Caco-2 (cell line): ENCODE measurements around the gene MIA. TPM values are rescaled to one million over a fixed set of nuclear protein-coding genes. Genes with fewer than 3 reads are reported as not detected.

ENCODE experiments used
- BruUV-seq: library from RNA; stranded (reverse); fragments of 400-500 nt; replicated peaks from 2 replicates; lab custom pipeline; 2021; lab: Mats Ljungman, UMichigan
- CTCF ChIA-PET: fragments of 300-600 bp; sonication (Branson Sonifier 250); formaldehyde crosslinking; loops from one replicate; lab custom pipeline; 2022; ENCODE audit warnings: antibody characterized with exemption; lab: Charles Lee
- POLR2A ChIA-PET: fragments of 300-600 bp; sonication (Branson Sonifier 250); formaldehyde crosslinking; loops from one replicate; lab custom pipeline; 2022; ENCODE audit warnings: antibody characterized with exemption; lab: Charles Lee
- DNase-seq, 2 experiments: peaks; one replicate each; pipeline versions ENCODE4 v3.0.0 to v3.0.0-alpha.2; 2020 to 2022
- H3K27me3 ChIP-seq: replicated peaks from 2 replicates; pipeline ENCODE4 v1.6.0; 2011; ENCODE audit warnings: low read length; ENCODE audit not compliant: control insufficient read depth, insufficient read depth
- H3K36me3 ChIP-seq: 2 replicates; pipeline ENCODE4 v1.5.1; 2011; ENCODE audit warnings: low read length; ENCODE audit not compliant: control insufficient read depth, insufficient read depth
- H3K4me1 ChIP-seq: fragments of 250-450 bp; sonication (Bioruptor Pico); 2 replicates; pipeline ENCODE4 v1.5.1; 2020; ENCODE audit warnings: mild to moderate bottlenecking
- H3K4me3 ChIP-seq: 2 replicates; pipeline ENCODE4 v1.5.1; 2011; ENCODE audit warnings: low read depth, mild to moderate bottlenecking, control low read depth, low read length
- H3K9me3 ChIP-seq: fragments of 250-450 bp; sonication (Bioruptor Pico); 2 replicates; pipeline ENCODE4 v1.5.1; 2020; ENCODE audit warnings: mild to moderate bottlenecking, moderate library complexity
- H3K27ac Mint-ChIP-seq: one replicate; pipeline ENCODE4 v1.8.0; 2022; ENCODE audit warnings: mixed read lengths; ENCODE audit not compliant: unreplicated experiment
- H3K27me3 Mint-ChIP-seq: one replicate; pipeline ENCODE4 v1.8.0; 2022; ENCODE audit warnings: mixed read lengths; ENCODE audit not compliant: insufficient read depth, unreplicated experiment
- H3K36me3 Mint-ChIP-seq: one replicate; pipeline ENCODE4 v1.8.0; 2022; ENCODE audit warnings: mild to moderate bottlenecking, mixed read lengths; ENCODE audit not compliant: insufficient read depth, unreplicated experiment
- H3K4me1 Mint-ChIP-seq: one replicate; pipeline ENCODE4 v1.8.0; 2022; ENCODE audit warnings: low read depth, mixed read lengths; ENCODE audit not compliant: unreplicated experiment
- H3K4me3 Mint-ChIP-seq: one replicate; pipeline ENCODE4 v1.8.0; 2022; ENCODE audit warnings: mild to moderate bottlenecking, moderate library complexity, mixed read lengths; ENCODE audit not compliant: unreplicated experiment
- H3K9me3 Mint-ChIP-seq: one replicate; pipeline ENCODE4 v1.8.0; 2022; ENCODE audit warnings: mixed read lengths; ENCODE audit not compliant: unreplicated experiment
- intact Hi-C: fragments of 100-400 bp; cut with micrococcal nuclease; formaldehyde crosslinking; loops from one replicate; pipeline ENCODE4 v1.10.0; 2022; ENCODE audit not compliant: unreplicated experiment
- total RNA-seq: library from RNA; stranded (reverse); gene quantifications from 2 replicates; pipeline ENCODE4 v1.2.3, GENCODE V29; 2022
- TF ChIP-seq, protein P1 (sequence below), 2 experiments: fragments of 200-600 bp in 1 of 2; IDR thresholded peaks; 1 replicate in 1 of 2; 2 replicates in 1 of 2; pipeline versions ENCODE4 v1.5.1 to v1.8.0; 2011 to 2022; ENCODE audit warnings: antibody characterized with exemption in 1 of 2, control low read depth in 1 of 2, inconsistent platforms in 1 of 2, low read depth in 1 of 2, low read length in 1 of 2, mild to moderate bottlenecking in 1 of 2, moderate library complexity in 1 of 2; ENCODE audit not compliant: insufficient read depth in 1 of 2, severe bottlenecking in 1 of 2, unreplicated experiment in 1 of 2

MIA gene
- total RNA-seq, 1 experiment from 2014 or later = 1.1 TPM

DNA sequence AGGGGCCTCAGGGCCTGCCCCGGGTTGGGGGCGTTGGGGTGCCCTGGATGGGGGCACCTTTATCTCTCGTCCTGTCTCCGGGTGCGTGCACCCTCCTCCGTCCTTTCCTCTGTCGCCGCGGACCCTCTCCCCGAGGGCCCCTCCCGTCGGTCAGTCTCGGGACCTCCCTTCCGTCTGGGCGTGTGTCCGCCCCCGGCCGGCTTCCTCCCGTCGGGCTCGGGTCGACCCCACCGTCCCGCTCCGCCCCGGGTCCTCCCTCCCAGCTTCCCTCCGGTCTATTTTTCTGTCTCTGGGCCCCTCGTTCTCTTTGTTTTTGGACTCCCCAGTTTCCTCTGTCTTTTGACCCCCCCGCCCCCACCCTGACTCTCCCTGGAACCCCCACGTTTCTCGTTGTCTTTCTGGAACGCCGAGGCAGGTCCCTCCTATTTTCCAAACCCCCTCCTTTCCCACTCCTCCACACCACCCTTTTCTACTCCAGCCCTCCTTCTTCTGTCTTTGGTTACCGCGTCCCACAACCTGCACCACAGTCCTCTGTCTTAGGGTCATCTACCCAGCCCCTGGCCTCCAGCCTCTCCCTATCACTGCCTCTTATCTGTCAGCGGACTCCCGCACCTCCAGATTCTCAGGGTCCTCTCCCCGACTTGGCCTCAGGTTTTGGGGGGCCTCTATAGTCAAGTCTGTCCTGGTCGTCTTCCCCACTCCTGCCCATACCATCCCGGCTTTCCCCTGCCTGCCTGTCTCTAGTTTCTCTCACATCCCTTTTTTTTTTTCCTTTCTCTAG, 24.4 kb downstream of the MIA start:
- peak overlapping the region; percentile 100 for H3K4me3 Mint-ChIP-seq
- Histone ChIP-seq H3K9me3 (no peaks in the 10 kb centered on the region), H3K4me1 (peaks cover 15% of the 10 kb centered on the region), H3K27me3 (no peaks in the 10 kb centered on the region), H3K4me3 (peak overlapping the region; percentile 97), H3K36me3 (peaks cover 15% of the 10 kb centered on the region)
- peak overlapping the region; percentile 96 for H3K27ac Mint-ChIP-seq
- POLR2A ChIA-PET = interaction anchor here (1.1 to 2.8 kb wide), 5 partner anchors 11 to 83 kb away, joined by 3 to 39 read pairs (median 7); partner anchors contain the start of genes ACTMAP, COQ8B, ITPKC and RAB4B
- no TSS peak for BruUV-seq
- intact Hi-C loops = loop anchor here (2.0 kb wide), 3 partner anchors 83 to 465 kb away; partner anchors contain the start of genes COQ8B, HNRNPUL1 and ITPKC
- peaks cover 64% of the 10 kb centered on the region for H3K36me3 Mint-ChIP-seq
- TF ChIP-seq, protein P1, sequence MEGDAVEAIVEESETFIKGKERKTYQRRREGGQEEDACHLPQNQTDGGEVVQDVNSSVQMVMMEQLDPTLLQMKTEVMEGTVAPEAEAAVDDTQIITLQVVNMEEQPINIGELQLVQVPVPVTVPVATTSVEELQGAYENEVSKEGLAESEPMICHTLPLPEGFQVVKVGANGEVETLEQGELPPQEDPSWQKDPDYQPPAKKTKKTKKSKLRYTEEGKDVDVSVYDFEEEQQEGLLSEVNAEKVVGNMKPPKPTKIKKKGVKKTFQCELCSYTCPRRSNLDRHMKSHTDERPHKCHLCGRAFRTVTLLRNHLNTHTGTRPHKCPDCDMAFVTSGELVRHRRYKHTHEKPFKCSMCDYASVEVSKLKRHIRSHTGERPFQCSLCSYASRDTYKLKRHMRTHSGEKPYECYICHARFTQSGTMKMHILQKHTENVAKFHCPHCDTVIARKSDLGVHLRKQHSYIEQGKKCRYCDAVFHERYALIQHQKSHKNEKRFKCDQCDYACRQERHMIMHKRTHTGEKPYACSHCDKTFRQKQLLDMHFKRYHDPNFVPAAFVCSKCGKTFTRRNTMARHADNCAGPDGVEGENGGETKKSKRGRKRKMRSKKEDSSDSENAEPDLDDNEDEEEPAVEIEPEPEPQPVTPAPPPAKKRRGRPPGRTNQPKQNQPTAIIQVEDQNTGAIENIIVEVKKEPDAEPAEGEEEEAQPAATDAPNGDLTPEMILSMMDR (IDR thresholded peaks at IDR 0.05; ENCODE audit: insufficient read depth in 1 of 2, low read depth in 1 of 2, low read length in 1 of 2, severe bottlenecking in 1 of 2, unreplicated experiment in 1 of 2) = no peak
- DNase-seq = peak in 1 of 2 experiments; percentile 58
- CTCF ChIA-PET = interaction anchor here (1.5 kb wide), 2 partner anchors 23 to 137 kb away, joined by 5 to 11 read pairs; no protein-coding TSS in a partner anchor
- no peaks in the 10 kb centered on the region for H3K27me3 Mint-ChIP-seq
- H3K4me1 Mint-ChIP-seq = peaks cover 17% of the 10 kb centered on the region
- no peaks in the 10 kb centered on the region for H3K9me3 Mint-ChIP-seq

DNA sequence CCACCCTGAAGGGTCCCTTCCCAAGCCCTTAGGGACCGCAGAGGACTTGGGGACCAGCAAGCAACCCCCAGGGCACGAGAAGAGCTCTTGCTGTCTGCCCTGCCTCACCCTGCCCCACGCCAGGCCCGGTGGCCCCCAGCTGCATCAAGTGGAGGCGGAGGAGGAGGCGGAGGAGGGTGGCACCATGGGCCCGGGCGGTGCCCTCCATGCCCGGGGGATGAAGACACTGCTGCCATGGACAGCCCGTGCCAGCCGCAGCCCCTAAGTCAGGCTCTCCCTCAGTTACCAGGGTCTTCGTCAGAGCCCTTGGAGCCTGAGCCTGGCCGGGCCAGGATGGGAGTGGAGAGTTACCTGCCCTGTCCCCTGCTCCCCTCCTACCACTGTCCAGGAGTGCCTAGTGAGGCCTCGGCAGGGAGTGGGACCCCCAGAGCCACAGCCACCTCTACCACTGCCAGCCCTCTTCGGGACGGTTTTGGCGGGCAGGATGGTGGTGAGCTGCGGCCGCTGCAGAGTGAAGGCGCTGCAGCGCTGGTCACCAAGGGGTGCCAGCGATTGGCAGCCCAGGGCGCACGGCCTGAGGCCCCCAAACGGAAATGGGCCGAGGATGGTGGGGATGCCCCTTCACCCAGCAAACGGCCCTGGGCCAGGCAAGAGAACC, 25.1 kb downstream of the MIA start:
- POLR2A ChIA-PET = no interaction called here
- no peaks in the 10 kb centered on the region for H3K9me3 Mint-ChIP-seq

DNA sequence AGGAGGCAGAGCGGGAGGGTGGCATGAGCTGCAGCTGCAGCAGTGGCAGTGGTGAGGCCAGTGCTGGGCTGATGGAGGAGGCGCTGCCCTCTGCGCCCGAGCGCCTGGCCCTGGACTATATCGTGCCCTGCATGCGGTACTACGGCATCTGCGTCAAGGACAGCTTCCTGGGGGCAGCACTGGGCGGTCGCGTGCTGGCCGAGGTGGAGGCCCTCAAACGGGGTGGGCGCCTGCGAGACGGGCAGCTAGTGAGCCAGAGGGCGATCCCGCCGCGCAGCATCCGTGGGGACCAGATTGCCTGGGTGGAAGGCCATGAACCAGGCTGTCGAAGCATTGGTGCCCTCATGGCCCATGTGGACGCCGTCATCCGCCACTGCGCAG, 25.7 kb downstream of the MIA start:
- Histone ChIP-seq H3K4me3 (no peak overlapping the region), H3K9me3 (no peaks in the 10 kb centered on the region), H3K36me3 (peaks cover 19% of the 10 kb centered on the region), H3K27me3 (no peaks in the 10 kb centered on the region), H3K4me1 (peaks cover 15% of the 10 kb centered on the region)
- Mint-ChIP-seq H3K4me1 (peaks cover 17% of the 10 kb centered on the region), H3K36me3 (peaks cover 76% of the 10 kb centered on the region), H3K27ac (peak overlapping the region; percentile 96), H3K27me3 (no peaks in the 10 kb centered on the region), H3K4me3 (peak overlapping the region; percentile 57), H3K9me3 (no peaks in the 10 kb centered on the region)
- POLR2A ChIA-PET = no interaction called here
- TF ChIP-seq, protein P1 (IDR thresholded peaks at IDR 0.05; ENCODE audit: insufficient read depth in 1 of 2, low read depth in 1 of 2, low read length in 1 of 2, severe bottlenecking in 1 of 2, unreplicated experiment in 1 of 2) = no peak
- no TSS peak for BruUV-seq
- no peak for DNase-seq
- intact Hi-C loops = no loop called here
- CTCF ChIA-PET = no interaction called here

More for the DNA sequence above, 25.1 kb downstream of the MIA start:
- Histone ChIP-seq H3K9me3 (no peaks in the 10 kb centered on the region), H3K27me3 (no peaks in the 10 kb centered on the region), H3K36me3 (peaks cover 17% of the 10 kb centered on the region), H3K4me3 (peak overlapping the region; percentile 97), H3K4me1 (peaks cover 15% of the 10 kb centered on the region)
- CTCF ChIA-PET = no interaction called here
- Mint-ChIP-seq H3K27me3 (no peaks in the 10 kb centered on the region), H3K27ac (peak overlapping the region; percentile 96), H3K36me3 (peaks cover 71% of the 10 kb centered on the region), H3K4me3 (peak overlapping the region; percentile 100), H3K4me1 (peaks cover 17% of the 10 kb centered on the region)
- TF ChIP-seq, protein P1 (IDR thresholded peaks at IDR 0.05; ENCODE audit: insufficient read depth in 1 of 2, low read depth in 1 of 2, low read length in 1 of 2, severe bottlenecking in 1 of 2, unreplicated experiment in 1 of 2) = no peak
- no peak for DNase-seq
- no TSS peak for BruUV-seq
- intact Hi-C loops = no loop called here
